GM19099 (cell line): ENCODE measurements around the gene MCRS1.

Experiments used
- POLR2A ChIP-seq: IDR thresholded peaks from 3 replicates; pipeline ENCODE4 v1.6.1; 2011; ENCODE audit warnings: low read depth; ENCODE audit not compliant: insufficient read length; ENCODE audit errors: extremely low read depth

Gene MCRS1

GRCh38 chr12:49525942-49526341, 42.0 kb downstream of the MCRS1 start:
- no peak for TF ChIP-seq POLR2A

- no peak for TF ChIP-seq POLR2A
Observed at GRCh38 chr12:49524660-49525324, 43.1 kb downstream of the MCRS1 start.

GRCh38 chr12:49521389-49521788, 46.6 kb downstream of the MCRS1 start:
- TF ChIP-seq POLR2A: no peak

- no peak for TF ChIP-seq POLR2A
Observed at GRCh38 chr12:49519574-49519936, 48.4 kb downstream of the MCRS1 start.

GRCh38 chr12:49518914-49519573, 48.9 kb downstream of the MCRS1 start:
- TF ChIP-seq POLR2A: no peak

- TF ChIP-seq POLR2A: no peak
Observed at GRCh38 chr12:49515266-49515665, 52.7 kb downstream of the MCRS1 start.

GRCh38 chr12:49512546-49512945, 55.4 kb downstream of the MCRS1 start:
- TF ChIP-seq POLR2A: no peak

- TF ChIP-seq POLR2A: no peak
Observed at GRCh38 chr12:49511410-49511809, 56.5 kb downstream of the MCRS1 start.
